ENCODE measurements around the gene SLC6A6.

SLC6A6 gene

DNA sequence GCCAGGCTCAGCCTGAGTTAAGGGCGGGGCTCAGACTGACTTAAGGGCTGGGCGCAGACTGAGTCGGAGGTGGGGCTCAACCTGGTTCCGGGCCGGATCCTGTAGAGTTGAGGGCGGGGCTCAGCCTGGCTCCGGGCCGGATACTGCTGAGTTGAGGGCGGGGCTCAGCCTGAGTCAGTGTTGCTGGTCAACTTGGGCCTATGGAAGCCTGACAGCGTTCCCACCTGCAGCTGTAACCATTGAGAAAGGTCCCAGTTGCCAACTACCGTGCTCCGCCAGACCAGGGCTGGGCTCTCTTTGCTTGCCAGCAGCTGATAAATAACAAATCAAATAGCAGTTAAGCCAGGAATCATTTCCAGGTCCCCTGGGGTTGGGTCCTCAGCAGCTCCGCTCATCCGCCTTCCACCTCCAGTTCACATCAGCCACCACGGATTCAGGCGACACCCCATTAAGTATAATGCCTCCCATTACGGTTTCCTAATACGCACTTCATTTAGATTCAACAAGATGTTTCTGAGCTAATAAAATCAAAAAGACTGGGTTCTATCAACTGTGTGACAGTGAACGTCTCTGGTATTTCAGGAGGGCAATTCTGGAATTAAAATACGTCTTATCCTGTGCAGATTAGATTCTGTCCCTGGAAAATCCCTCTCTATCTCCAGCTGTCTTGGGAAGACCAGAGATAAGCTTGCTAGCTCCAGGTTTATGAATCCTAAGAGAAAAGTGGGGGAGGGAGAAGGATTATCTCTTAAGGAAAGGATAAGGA lies 130.5 kb downstream of the SLC6A6 start:
- Histone ChIP-seq H3K36me3 (ENCODE audit: insufficient read depth, low read length) (no peaks in the 10 kb centered on the region), H3K9me3 (ENCODE audit: control insufficient read depth, insufficient read depth, low read length) (no peaks in the 10 kb centered on the region; the same call in 1 of the 2 replicates), H3K4me1 (ENCODE audit: insufficient read depth, low read length) (peaks cover 39% of the 10 kb centered on the region), H3K9ac (ENCODE audit: low read depth, low read length) (no peak overlapping the region)

DNA sequence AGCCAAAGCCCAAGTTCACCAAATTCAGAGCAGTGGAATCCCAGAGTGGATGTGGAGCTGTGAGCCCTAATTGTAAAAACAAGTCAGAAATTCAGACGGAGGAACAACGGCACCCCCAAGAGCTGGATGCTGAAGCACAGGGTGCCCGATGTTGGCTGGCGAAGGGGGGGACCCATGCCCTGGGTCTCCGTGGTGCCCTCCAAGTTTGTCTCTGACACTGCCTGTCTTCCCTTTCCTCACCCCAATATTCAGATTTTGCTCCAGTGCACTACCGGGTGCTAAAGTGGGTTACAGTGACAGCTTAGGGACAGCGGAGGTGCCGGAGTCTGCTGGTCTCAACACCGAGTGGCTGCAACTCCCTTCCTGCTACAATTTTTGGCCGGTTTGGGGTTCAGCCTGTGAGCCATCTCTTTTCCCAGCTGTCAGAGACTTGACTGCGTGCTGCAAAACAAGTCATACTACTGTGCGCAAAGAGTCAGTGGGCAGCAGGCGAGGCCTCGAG lies 131.1 kb downstream of the SLC6A6 start:
- no peaks in the 10 kb centered on the region for H3K36me3 ChIP-seq (ENCODE audit: insufficient read depth, low read length)
- peaks cover 42% of the 10 kb centered on the region for H3K4me1 ChIP-seq (ENCODE audit: insufficient read depth, low read length)
- H3K9ac ChIP-seq (ENCODE audit: low read depth, low read length): no peak overlapping the region
- H3K9me3 ChIP-seq (ENCODE audit: control insufficient read depth, insufficient read depth, low read length): no peaks in the 10 kb centered on the region; the same call in 1 of the 2 replicates

DNA sequence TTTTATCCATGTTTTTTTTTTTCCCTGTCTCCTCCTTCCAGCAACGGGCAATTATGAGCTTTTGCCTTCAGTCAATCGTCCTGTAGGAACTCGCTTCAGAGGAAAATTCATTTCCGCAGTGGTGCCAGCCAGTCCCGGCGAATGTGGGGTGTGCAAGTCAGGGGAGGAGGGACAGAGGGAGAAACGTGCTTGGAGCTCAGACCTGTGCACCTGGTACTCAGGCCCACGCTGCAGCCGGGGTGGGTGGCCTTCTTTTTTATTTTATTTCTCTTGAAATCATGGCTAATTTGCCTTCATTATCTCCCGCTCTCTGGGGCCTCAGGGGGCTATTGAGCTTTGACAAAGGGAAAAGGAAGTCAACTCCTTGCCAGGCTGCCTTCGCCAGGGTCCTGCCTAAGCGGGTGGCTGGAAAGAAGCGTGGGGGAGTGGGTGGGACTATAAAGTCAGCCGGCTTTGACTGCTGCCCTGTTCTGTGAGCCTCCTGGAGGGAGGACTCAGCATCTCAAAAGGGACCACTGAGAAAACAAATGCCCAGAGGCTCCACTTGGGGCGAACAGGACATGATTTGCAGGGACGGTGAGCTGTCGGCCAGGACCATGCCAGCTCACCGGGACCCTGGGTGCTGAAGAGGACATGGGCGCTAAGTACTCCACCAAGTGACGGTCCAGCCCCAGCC lies 132.2 kb downstream of the SLC6A6 start:
- H3K36me3 ChIP-seq (ENCODE audit: insufficient read depth, low read length): no peaks in the 10 kb centered on the region
- no peaks in the 10 kb centered on the region; the same call in 1 of the 2 replicates for H3K9me3 ChIP-seq (ENCODE audit: control insufficient read depth, insufficient read depth, low read length)
- H3K9ac ChIP-seq (ENCODE audit: low read depth, low read length): 0 out of 2 replicates have a peak overlapping the region, but pooled peaks have one; percentile 14
- H3K4me1 ChIP-seq (ENCODE audit: insufficient read depth, low read length): peaks cover 42% of the 10 kb centered on the region

DNA sequence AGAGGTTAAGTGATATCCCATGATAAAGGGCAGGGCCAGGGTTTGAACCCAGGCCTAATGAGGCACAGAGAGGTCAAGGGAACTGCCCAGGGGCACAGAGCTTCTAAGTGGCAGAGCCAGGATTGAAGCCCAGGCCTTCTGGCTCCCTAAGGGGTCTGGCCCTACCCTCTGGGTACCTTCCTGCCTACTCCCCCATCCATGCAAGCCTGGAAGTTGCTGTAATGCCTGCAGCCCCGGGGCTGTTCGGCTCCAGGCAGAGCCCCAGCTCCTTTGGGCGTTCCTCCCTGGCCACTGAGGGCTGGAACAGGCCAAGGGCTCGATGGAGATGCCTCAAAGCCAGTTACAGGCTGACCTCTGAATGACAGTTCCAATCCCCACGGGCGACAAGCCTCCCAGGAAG lies 133.2 kb downstream of the SLC6A6 start:
- no peak overlapping the region for H3K9ac ChIP-seq (ENCODE audit: low read depth, low read length)
- no peaks in the 10 kb centered on the region for H3K36me3 ChIP-seq (ENCODE audit: insufficient read depth, low read length)
- H3K4me1 ChIP-seq (ENCODE audit: insufficient read depth, low read length): peaks cover 42% of the 10 kb centered on the region
- H3K9me3 ChIP-seq (ENCODE audit: control insufficient read depth, insufficient read depth, low read length): no peaks in the 10 kb centered on the region

DNA sequence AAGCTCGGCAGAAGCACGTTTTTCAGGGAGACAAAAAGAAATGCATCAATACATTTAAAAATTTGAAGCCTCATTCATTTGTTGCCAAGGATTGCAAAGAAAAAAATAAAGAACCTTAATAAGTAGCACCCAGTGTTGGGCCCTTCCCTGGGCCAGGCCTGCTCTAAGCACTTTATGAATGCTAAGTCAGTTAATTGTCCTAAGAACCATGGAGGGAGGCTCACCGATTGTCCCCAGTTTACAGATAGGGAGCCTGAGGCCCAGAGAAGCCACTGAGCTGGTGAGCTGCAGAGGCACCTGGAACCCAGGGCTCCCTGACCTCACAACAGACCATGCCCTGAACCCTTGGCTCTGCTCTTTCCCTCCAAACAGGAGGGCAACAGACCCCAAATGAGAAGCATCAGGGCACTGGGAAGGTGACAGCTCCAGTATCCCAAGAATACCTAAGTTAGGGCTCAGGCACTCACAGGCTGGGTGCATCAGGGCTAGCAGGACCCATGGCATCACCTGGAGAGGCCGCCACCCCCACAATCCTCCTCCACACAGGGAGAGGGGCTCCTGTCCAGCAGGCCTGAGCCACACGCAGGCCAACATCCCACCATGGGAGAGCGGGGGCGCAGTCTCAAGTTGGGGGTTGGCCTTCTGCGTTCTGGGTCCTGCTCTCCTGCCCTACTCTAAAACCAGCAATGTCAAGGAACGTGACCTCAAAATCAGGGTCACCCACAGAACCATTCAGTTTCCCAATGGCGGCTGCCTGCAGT lies 133.8 kb downstream of the SLC6A6 start:
- Histone ChIP-seq H3K9me3 (ENCODE audit: control insufficient read depth, insufficient read depth, low read length) (no peaks in the 10 kb centered on the region), H3K4me1 (ENCODE audit: insufficient read depth, low read length) (peaks cover 42% of the 10 kb centered on the region), H3K36me3 (ENCODE audit: insufficient read depth, low read length) (no peaks in the 10 kb centered on the region), H3K9ac (ENCODE audit: low read depth, low read length) (no peak overlapping the region)

DNA sequence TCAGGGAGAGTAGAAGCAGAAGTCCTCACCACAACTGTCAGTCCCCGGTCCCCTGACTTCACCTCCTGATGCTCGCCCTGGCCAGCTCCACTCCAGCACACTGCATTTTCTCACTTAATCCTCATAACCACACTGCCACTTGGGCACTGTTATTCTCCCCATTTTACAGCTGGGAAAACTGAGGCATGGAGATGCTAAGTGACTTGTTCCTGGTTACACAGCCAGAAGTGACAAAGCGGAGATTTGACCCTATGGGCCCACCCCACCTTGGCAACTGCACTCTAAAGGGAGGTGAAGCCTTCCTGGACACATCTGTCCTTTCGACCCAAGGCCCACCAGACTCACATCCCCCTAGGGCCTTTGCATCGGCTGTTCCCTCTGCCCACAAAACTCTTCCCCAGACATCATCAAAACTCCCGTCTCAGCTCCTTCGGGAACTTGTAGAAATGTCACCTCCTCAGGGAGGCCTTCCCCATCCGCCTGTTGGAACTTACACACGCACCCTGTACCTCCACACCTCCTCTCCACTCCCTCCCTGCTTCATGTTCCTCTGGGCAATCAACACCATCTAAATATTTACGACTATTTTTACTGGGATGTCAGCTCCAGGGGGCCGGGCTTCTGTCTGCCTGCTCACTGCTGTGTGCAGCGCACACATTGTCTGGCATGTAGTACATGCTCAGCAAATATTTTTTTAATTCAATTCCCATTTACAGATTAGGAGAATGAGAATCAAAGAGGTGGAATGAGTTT lies 134.6 kb downstream of the SLC6A6 start:
- H3K9ac ChIP-seq (ENCODE audit: low read depth, low read length): no peak overlapping the region
- H3K36me3 ChIP-seq (ENCODE audit: insufficient read depth, low read length): no peaks in the 10 kb centered on the region
- H3K4me1 ChIP-seq (ENCODE audit: insufficient read depth, low read length): peaks cover 41% of the 10 kb centered on the region
- no peaks in the 10 kb centered on the region for H3K9me3 ChIP-seq (ENCODE audit: control insufficient read depth, insufficient read depth, low read length)

DNA sequence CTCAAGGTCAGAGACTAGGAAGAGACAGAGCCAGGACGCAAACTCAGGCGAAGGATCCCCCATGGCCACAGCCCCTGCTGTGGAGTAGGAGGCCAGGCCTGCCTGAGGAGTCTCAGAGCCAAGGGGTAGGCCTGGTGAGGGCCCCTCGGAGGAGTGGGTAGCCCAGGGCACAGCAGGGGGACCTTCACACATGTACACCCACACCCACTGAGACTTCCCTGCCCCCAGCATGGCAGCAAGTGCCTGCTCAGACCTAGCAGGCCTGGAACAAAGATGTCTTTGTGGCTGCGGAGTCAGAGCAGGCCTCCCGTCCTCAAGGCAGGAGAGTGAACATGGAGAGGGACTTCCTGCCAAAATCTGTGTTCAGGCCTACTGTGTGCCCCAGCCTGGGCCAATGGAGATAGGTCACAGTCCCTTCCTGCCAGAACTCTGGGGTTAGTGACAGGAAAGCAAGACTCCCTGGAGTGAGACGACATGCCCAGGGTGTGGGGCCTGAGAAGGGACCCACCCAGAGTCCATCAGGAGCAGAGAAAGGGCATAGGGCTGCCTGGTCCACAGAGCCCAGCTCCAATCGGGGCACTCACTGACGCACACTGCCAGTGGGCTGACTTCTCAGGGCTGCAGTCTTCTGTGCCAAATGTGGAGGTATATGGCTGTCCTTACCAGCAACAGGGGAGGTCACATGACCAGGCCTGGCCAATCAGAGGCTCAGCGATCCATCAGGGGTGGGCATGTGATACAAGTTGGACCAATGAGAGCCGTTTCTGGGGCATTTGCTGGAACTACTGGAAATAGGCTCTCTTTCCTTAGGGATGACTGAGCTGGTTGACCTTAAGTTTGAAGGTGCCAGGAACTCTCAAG lies 135.4 kb downstream of the SLC6A6 start:
- Histone ChIP-seq H3K9ac (ENCODE audit: low read depth, low read length) (no peak overlapping the region), H3K36me3 (ENCODE audit: insufficient read depth, low read length) (no peaks in the 10 kb centered on the region), H3K9me3 (ENCODE audit: control insufficient read depth, insufficient read depth, low read length) (no peaks in the 10 kb centered on the region), H3K4me1 (ENCODE audit: insufficient read depth, low read length) (peaks cover 35% of the 10 kb centered on the region)

DNA sequence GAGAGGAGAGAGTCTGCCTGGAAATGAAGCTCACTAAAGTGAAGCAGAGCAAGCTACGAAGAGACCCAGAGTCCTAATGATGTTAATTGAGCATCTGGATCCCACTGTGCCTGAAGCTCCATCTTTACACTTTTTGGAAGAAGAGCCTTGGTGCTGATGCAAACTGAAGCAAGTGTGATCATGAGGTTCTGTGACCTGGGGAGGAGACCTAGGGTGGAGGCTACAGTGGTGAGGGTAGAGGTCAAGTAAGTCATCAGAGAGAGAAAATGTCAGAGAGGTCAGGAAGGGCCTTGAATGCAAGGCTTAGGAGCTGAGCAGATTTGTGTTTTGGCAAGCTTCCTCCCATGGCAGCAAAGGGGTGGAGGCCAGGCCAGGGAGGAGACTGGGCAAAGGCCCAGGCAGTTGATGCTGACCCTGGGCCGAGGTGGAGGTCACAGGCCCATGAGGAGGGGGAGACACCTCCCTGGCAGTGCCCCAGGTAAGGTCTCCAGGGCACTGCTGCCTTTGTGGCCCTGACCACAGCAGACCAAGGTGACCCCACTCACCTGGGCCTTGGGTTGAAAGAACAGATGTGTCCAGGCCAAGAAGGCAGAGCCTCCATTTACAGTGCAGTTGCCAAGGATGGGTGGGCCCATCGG lies 136.2 kb downstream of the SLC6A6 start:
- Histone ChIP-seq H3K4me1 (ENCODE audit: insufficient read depth, low read length) (peaks cover 28% of the 10 kb centered on the region), H3K9ac (ENCODE audit: low read depth, low read length) (no peak overlapping the region), H3K9me3 (ENCODE audit: control insufficient read depth, insufficient read depth, low read length) (no peaks in the 10 kb centered on the region), H3K36me3 (ENCODE audit: insufficient read depth, low read length) (no peaks in the 10 kb centered on the region)

All from ES-I3 (cell line).